ENCODE measurements around the gene CDH23.

- TF ChIP-seq CTCF (IDR thresholded peaks at IDR 0.05) (no peak), ZFX (IDR thresholded peaks at IDR 0.05; ENCODE audit: borderline replicate concordance) (no peak)
Measured at GRCh38 chr10:71847418-71847817, 450.7 kb downstream of the CDH23 start.

Data from 22Rv1 (cell line).